H1 (cell line): ENCODE results near the gene PGLYRP4. TPM values are rescaled to one million over a fixed set of nuclear protein-coding genes. Genes with fewer than 3 reads are reported as not detected.

Experiments used
- CTCF ChIA-PET: fragments of 300-600 bp; sonication (Branson Sonifier 250); formaldehyde crosslinking; loops from one replicate; lab custom pipeline; 2021; ENCODE audit not compliant: partially characterized antibody; lab: Charles Lee
- POLR2A ChIA-PET: fragments of 300-600 bp; sonication (Branson Sonifier 250); formaldehyde crosslinking; loops from one replicate; lab custom pipeline; 2021; ENCODE audit warnings: inconsistent platforms; ENCODE audit not compliant: partially characterized antibody; lab: Charles Lee
- DNase-seq, 2 experiments: peaks; one replicate each; pipeline versions ENCODE4 v3.0.0 to v3.0.0-alpha.2; 2010 to 2022; ENCODE audit warnings: low spot score in 2 of 2, low read depth in 1 of 2, mixed read lengths in 1 of 2
- FAIRE-seq: peaks from 2 replicates; lab custom pipeline; 2011; peaks lifted over from hg19 to GRCh38; lab: Jason Lieb, UNC
- H2AFZ ChIP-seq: 2 replicates; pipeline ENCODE4 v1.8.1; 2012; ENCODE audit warnings: low read length, inconsistent platforms
- H2AK5ac ChIP-seq: 2 replicates; pipeline ENCODE4 v1.6.1; 2013; ENCODE audit warnings: low read depth, low read length
- H2BK120ac ChIP-seq: replicated peaks from 2 replicates; pipeline ENCODE3; 2013; ENCODE audit warnings: low read depth, low read length, inconsistent platforms
- H2BK12ac ChIP-seq: 2 replicates; pipeline ENCODE4 v1.6.1; 2013; ENCODE audit warnings: low read depth, low read length
- H2BK15ac ChIP-seq: 2 replicates; pipeline ENCODE4 v1.6.1; 2013; ENCODE audit warnings: low read length
- H2BK20ac ChIP-seq: 2 replicates; pipeline ENCODE4 v1.6.1; 2013; ENCODE audit warnings: low read length
- H2BK5ac ChIP-seq: 2 replicates; pipeline ENCODE4 v1.6.1; 2013; ENCODE audit warnings: low read depth, low read length
- H3K14ac ChIP-seq: 2 replicates; pipeline ENCODE4 v1.6.1; 2013; ENCODE audit warnings: inconsistent platforms; ENCODE audit not compliant: insufficient read length
- H3K18ac ChIP-seq: 2 replicates; pipeline ENCODE4 v1.6.1; 2013; ENCODE audit warnings: low read length; ENCODE audit errors: extremely low read depth
- H3K23ac ChIP-seq: 2 replicates; pipeline ENCODE4 v1.6.1; 2013; ENCODE audit warnings: inconsistent platforms; ENCODE audit not compliant: insufficient read length
- H3K23me2 ChIP-seq: 2 replicates; pipeline ENCODE4 v1.6.1; 2013; ENCODE audit warnings: low read depth, low read length
- H3K27ac ChIP-seq: 2 replicates; pipeline ENCODE4 v1.6.1; 2011; ENCODE audit warnings: low read depth, low read length, inconsistent platforms
- H3K27me3 ChIP-seq, 4 experiments: replicated peaks in 1 of 4; 1 replicate in 1 of 4; 2 replicates in 3 of 4; pipeline versions ENCODE4 v1.6.1 to v1.8.1; 2011 to 2013; ENCODE audit warnings: low read length in 3 of 4, mild to moderate bottlenecking in 3 of 4, inconsistent platforms in 2 of 4, mixed read lengths in 2 of 4, moderate library complexity in 1 of 4; ENCODE audit not compliant: control insufficient read depth in 3 of 4, insufficient read depth in 3 of 4; ENCODE audit errors: extremely low read depth in 1 of 4
- H3K36me3 ChIP-seq, 4 experiments: 2 replicates each; pipeline versions ENCODE4 v1.6.1 to v1.8.1; 2011 to 2013; ENCODE audit warnings: mild to moderate bottlenecking in 4 of 4, low read length in 3 of 4, moderate library complexity in 2 of 4, control low read depth in 1 of 4, inconsistent platforms in 1 of 4; ENCODE audit not compliant: insufficient read depth in 4 of 4, control insufficient read depth in 2 of 4
- H3K4ac ChIP-seq: replicated peaks from 2 replicates; pipeline ENCODE3; 2013; ENCODE audit warnings: low read length, low read depth, mixed read lengths, inconsistent platforms; ENCODE audit not compliant: insufficient read length
- H3K4me1 ChIP-seq, 4 experiments: replicated peaks in 1 of 4; 1 replicate in 1 of 4; 2 replicates in 3 of 4; pipeline versions ENCODE4 v1.6.1 to v1.8.1; 2011 to 2013; ENCODE audit warnings: low read length in 3 of 4, inconsistent platforms in 2 of 4, mixed read lengths in 1 of 4; ENCODE audit not compliant: insufficient read depth in 4 of 4, control insufficient read depth in 3 of 4
- H3K4me2 ChIP-seq, 2 experiments: 2 replicates each; pipeline versions ENCODE4 v1.6.1 to v1.8.1; 2011 to 2013; ENCODE audit warnings: low read depth in 2 of 2, low read length in 2 of 2, control low read depth in 1 of 2, inconsistent platforms in 1 of 2, mild to moderate bottlenecking in 1 of 2; ENCODE audit not compliant: insufficient read depth in 1 of 2
- H3K4me3 ChIP-seq, 4 experiments: fragments of 200-600, 300-600 bp in 1 of 4; sonication (generic), shearing (Covaris generic), sonication (Bioruptor Twin) in 1 of 4; 2 replicates each; pipeline versions ENCODE4 v1.5.1 to v1.8.1; 2011 to 2016; ENCODE audit warnings: low read length in 4 of 4, low read depth in 3 of 4, control low read depth in 2 of 4, inconsistent platforms in 2 of 4, mild to moderate bottlenecking in 2 of 4, mixed read lengths in 1 of 4, moderate library complexity in 1 of 4; ENCODE audit not compliant: insufficient read depth in 2 of 4; ENCODE audit errors: extremely low read depth in 1 of 4
- H3K56ac ChIP-seq: replicated peaks from 2 replicates; pipeline ENCODE3; 2013; ENCODE audit warnings: low read depth, mild to moderate bottlenecking, mixed read lengths, low read length, inconsistent platforms; ENCODE audit not compliant: insufficient read length
- H3K79me1 ChIP-seq: 2 replicates; pipeline ENCODE4 v1.6.1; 2013; ENCODE audit warnings: low read depth, low read length, control low read depth
- H3K79me2 ChIP-seq, 2 experiments: 2 replicates each; pipeline versions ENCODE4 v1.6.1 to v1.8.1; 2012 to 2013; ENCODE audit warnings: low read length in 2 of 2, mild to moderate bottlenecking in 2 of 2, inconsistent platforms in 1 of 2; ENCODE audit not compliant: insufficient read depth in 2 of 2, control insufficient read depth in 1 of 2
- H3K9ac ChIP-seq, 4 experiments: replicated peaks in 1 of 4; 1 replicate in 1 of 4; 2 replicates in 3 of 4; pipeline versions ENCODE4 v1.6.1 to v1.8.1; 2011 to 2013; ENCODE audit warnings: low read depth in 3 of 4, low read length in 3 of 4, control low read depth in 2 of 4, mild to moderate bottlenecking in 2 of 4, moderate library complexity in 2 of 4, inconsistent platforms in 1 of 4; ENCODE audit errors: extremely low read depth in 1 of 4
- H3K9me3 ChIP-seq, 2 experiments: 2 replicates each; pipeline versions ENCODE4 v1.6.1 to v1.8.1; 2012 to 2013; ENCODE audit warnings: mild to moderate bottlenecking in 2 of 2, moderate library complexity in 2 of 2, control low read depth in 1 of 2, inconsistent platforms in 1 of 2, low read depth in 1 of 2, low read length in 1 of 2, mixed read lengths in 1 of 2; ENCODE audit not compliant: insufficient read depth in 2 of 2
- H4K20me1 ChIP-seq, 2 experiments: replicated peaks in 1 of 2; 2 replicates each; pipeline versions ENCODE3 to v1.8.1; 2011 to 2013; ENCODE audit warnings: inconsistent platforms in 2 of 2, low read length in 2 of 2, mild to moderate bottlenecking in 1 of 2; ENCODE audit not compliant: insufficient read depth in 2 of 2, control insufficient read depth in 1 of 2
- H4K5ac ChIP-seq: 2 replicates; pipeline ENCODE4 v1.6.1; 2013; ENCODE audit warnings: low read length, low read depth, mixed read lengths, inconsistent platforms; ENCODE audit not compliant: insufficient read length
- H4K8ac ChIP-seq: 2 replicates; pipeline ENCODE4 v1.8.0; 2013; ENCODE audit warnings: mild to moderate bottlenecking, moderate library complexity, low read length, inconsistent platforms; ENCODE audit not compliant: insufficient read depth; ENCODE audit errors: extremely low read depth
- H4K91ac ChIP-seq: replicated peaks from 2 replicates; pipeline ENCODE3; 2013; ENCODE audit warnings: low read length, mixed read lengths, inconsistent platforms; ENCODE audit not compliant: insufficient read length
- BACH1 ChIP-seq: IDR thresholded peaks from 2 replicates; pipeline ENCODE4 v1.6.1; 2012; ENCODE audit warnings: low read length, improper control_type of control experiment
- SAP30 ChIP-seq: fragments of 300-600 bp; sonication (generic); IDR thresholded peaks from 2 replicates; pipeline ENCODE4 v1.7.1; 2012; ENCODE audit warnings: low read length, moderate library complexity, mild to moderate bottlenecking, inconsistent platforms; ENCODE audit not compliant: insufficient read depth, insufficient replicate concordance
- WGBS, 2 experiments: shearing (Covaris generic) in 1 of 2; methylation state at CpG; one replicate each; pipeline versions ENCODE4 v1.1.6 to v1.1.7; 2013 to 2015; ENCODE audit warnings: low lambda C conversion rate in 2 of 2, mixed read lengths in 2 of 2, inconsistent platforms in 1 of 2, low coverage in 1 of 2, missing lambda C conversion rate in 1 of 2; ENCODE audit not compliant: insufficient replicate concordance in 2 of 2, insufficient coverage in 1 of 2, insufficient read length in 1 of 2; ENCODE audit errors: extremely low coverage in 1 of 2, missing lambda C conversion rate in 1 of 2; 5-methylcytosine and 5-hydroxymethylcytosine counted together
- polyA plus RNA-seq, 7 experiments: library from polyadenylated mRNA; depleted of rRNA in 3 of 7; stranded (reverse) in 5 of 7; unstranded in 2 of 7; fragments of >200 nt in 5 of 7; fragments of 200-250 nt in 2 of 7; gene quantifications; 1 replicate in 5 of 7; 2 replicates in 1 of 7; 4 replicates in 1 of 7; pipeline versions ENCODE4 v1.2.1 to v1.2.3, GENCODE V29; 2011 to 2013; ENCODE audit warnings: missing spikeins in 2 of 7, mixed read lengths in 2 of 7
- total RNA-seq: library from RNA; stranded (reverse); fragmentation: NEBNext Ultra II Directional; extraction: Animal tissue kit (Norgen Biotek cat#: 25700); gene quantifications from 2 replicates; pipeline ENCODE4 v1.2.1, GENCODE V29; 2021

Gene PGLYRP4
- total and polyA plus RNA-seq, 2 of the 8 experiments (the other 6 are each of a cell fraction or from before 2014, with no cell fraction given) = not detected

- 89% methylated on average over 3 of the region's 3 CpGs; no CpG with 5 or more reads in 1 of the 2 experiments for WGBS, 2 experiments
- Histone ChIP-seq H3K79me2 (no peaks in the 10 kb centered on the region), H2BK15ac (0 out of 2 replicates have a peak overlapping the region, but pooled peaks have one; percentile 8), H3K27me3 (no peaks in the 10 kb centered on the region), H3K23ac (no peak overlapping the region), H3K36me3 (no peaks in the 10 kb centered on the region), H3K4ac (no peak overlapping the region), H3K4me3 (no peak overlapping the region), H2BK20ac (no peak overlapping the region), H4K5ac (no peak overlapping the region), H3K9ac (no peak overlapping the region), H2AK5ac (no peak overlapping the region), H3K4me1 (no peaks in the 10 kb centered on the region; a peak in 1 of 7 replicates), H3K79me1 (no peaks in the 10 kb centered on the region), H2AFZ (no peak overlapping the region), H2BK120ac (no peak overlapping the region), H3K56ac (no peak overlapping the region), H4K20me1 (no peaks in the 10 kb centered on the region), H3K4me2 (no peak overlapping the region), H2BK12ac (no peak overlapping the region), H3K18ac (no peak overlapping the region), H4K91ac (no peak overlapping the region), H3K27ac (no peak overlapping the region), H3K14ac (no peak overlapping the region), H2BK5ac (no peak overlapping the region), H3K23me2 (no peaks in the 10 kb centered on the region; the same call in 1 of the 2 replicates), H4K8ac (no peak overlapping the region), H3K9me3 (no peaks in the 10 kb centered on the region)
- FAIRE-seq (no peak), DNase-seq (peak in 1 of 2 experiments; percentile 22)
- CTCF ChIA-PET = interaction anchor here (1.4 to 2.6 kb wide), 6 partner anchors 38 to 152 kb away, joined by 3 to 32 read pairs (median 6); no protein-coding TSS in a partner anchor
- POLR2A ChIA-PET = no interaction called here
- TF ChIP-seq BACH1 = no peak
- no peak for TF ChIP-seq SAP30
These were observed 10.0 kb upstream of the PGLYRP4 start for GRCh38 chr1:153358691-153358975.
